GM19455 (cell line): Measurements from ENCODE around the gene CXCL3.

Experiments used
- ATAC-seq: cut with Tn5 transposase; IDR thresholded peaks from one replicate; pipeline ENCODE4 v1.9.1; 2021; ENCODE audit not compliant: unreplicated experiment

Gene CXCL3

GRCh38 chr4:74056114-74056857, 17.8 kb upstream of the CXCL3 start:
- no peak for ATAC-seq

GRCh38 chr4:74055498-74055897, 17.0 kb upstream of the CXCL3 start:
- ATAC-seq, result no peak

- no peak for ATAC-seq
Observed at GRCh38 chr4:74055096-74055495, 16.6 kb upstream of the CXCL3 start.

GRCh38 chr4:74054483-74055047, 16.1 kb upstream of the CXCL3 start:
- ATAC-seq, result no peak

GRCh38 chr4:74047152-74047551, 8.7 kb upstream of the CXCL3 start:
- ATAC-seq, result no peak

- no peak for ATAC-seq
Observed at GRCh38 chr4:74045772-74046171, 7.3 kb upstream of the CXCL3 start.

- no peak for ATAC-seq
Observed at GRCh38 chr4:74045247-74045646, 6.8 kb upstream of the CXCL3 start.

GRCh38 chr4:74044677-74045076, 6.2 kb upstream of the CXCL3 start:
- no peak for ATAC-seq

- ATAC-seq, result no peak
Observed at GRCh38 chr4:74042681-74043080, 4.2 kb upstream of the CXCL3 start.

- no peak for ATAC-seq
Observed at GRCh38 chr4:74041418-74041817, 2.9 kb upstream of the CXCL3 start.

GRCh38 chr4:74039315-74039763, 850 bp upstream of the CXCL3 start:
- no peak for ATAC-seq

GRCh38 chr4:74038086-74038424, 434 bp downstream of the CXCL3 start:
- no peak for ATAC-seq

GRCh38 chr4:74037076-74037955, 1.2 kb downstream of the CXCL3 start:
- no peak for ATAC-seq

- ATAC-seq, result no peak
Observed at GRCh38 chr4:74033739-74034138, 4.8 kb downstream of the CXCL3 start.

- ATAC-seq, result no peak
Observed at GRCh38 chr4:74032064-74032463, 6.4 kb downstream of the CXCL3 start.

- no peak for ATAC-seq
Observed at GRCh38 chr4:74031576-74031975, 6.9 kb downstream of the CXCL3 start.

- ATAC-seq, result no peak
Observed at GRCh38 chr4:74030285-74030684, 8.2 kb downstream of the CXCL3 start.

GRCh38 chr4:74028504-74028903, 10.0 kb downstream of the CXCL3 start:
- ATAC-seq, result no peak

GRCh38 chr4:74023709-74024108, 14.8 kb downstream of the CXCL3 start:
- no peak for ATAC-seq

- ATAC-seq, result no peak
Observed at GRCh38 chr4:74021601-74022000, 16.9 kb downstream of the CXCL3 start.

GRCh38 chr4:74018771-74019170, 19.7 kb downstream of the CXCL3 start:
- no peak for ATAC-seq

- ATAC-seq, result no peak
Observed at GRCh38 chr4:74018116-74018515, 20.4 kb downstream of the CXCL3 start.
